Prostate gland (tissue), 2 donors: Measurements from ENCODE around the gene USP20.

Source experiments
- POLR2A ChIP-seq: fragments of 450-650 bp; IDR thresholded peaks from one replicate; pipeline ENCODE4 v1.6.1; 2016; ENCODE audit warnings: antibody characterized with exemption, mild to moderate bottlenecking
- TF ChIP-seq, protein P1 (sequence below), 4 experiments: fragments of 200-600 bp in 2 of 4; fragments of 450-650 bp in 2 of 4; sonication (generic) in 2 of 4; IDR thresholded peaks; 1 replicate in 3 of 4; 2 replicates in 1 of 4; pipeline ENCODE4 v1.5.1; 2016 to 2019; ENCODE audit warnings: antibody characterized with exemption in 4 of 4, mild to moderate bottlenecking in 2 of 4, moderate library complexity in 2 of 4

DNA sequence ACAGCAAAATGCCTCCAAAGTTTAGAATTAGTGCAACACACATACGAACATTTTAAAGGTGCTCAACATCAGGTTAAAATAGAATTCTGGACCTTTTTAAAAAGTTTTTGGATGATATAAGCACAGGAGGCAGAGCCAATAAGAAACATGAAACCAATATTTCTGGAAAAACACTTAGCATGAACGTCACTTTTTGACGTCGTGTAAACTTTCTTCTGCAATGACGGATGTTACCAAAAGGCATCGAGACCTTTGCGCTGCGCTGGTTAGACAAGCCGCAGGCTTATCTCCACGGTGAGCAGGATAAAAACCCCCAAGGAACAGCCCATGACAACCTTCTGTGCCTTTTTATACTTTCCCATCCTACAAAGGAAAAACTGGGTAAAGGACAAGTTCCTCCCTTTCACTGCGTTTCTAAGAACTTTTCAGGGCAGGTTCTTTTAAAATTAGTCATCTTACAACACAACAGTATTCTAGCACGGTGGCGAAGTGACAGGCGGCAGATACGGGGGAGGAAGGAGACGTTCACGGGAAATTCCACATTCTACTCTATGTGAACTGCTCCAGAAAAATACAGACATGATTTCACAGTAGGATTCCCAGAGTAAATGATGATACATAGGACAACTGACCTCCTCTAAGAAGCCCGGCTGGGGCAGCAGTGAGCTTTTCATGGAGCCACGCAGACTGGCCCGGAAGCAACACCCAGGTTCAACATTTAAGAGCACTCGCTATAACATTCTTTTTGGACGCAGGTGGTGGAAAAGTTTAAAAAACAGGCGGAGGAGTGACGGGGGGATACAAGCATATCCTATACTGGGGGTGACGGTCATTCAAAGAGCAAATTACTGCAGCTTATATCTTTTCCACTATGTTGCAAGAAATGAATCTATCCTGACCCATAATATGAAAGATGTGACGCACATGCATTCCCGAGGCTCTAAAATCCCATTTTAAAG lies 52.4 kb downstream of the USP20 start:
- TF ChIP-seq, protein P1, sequence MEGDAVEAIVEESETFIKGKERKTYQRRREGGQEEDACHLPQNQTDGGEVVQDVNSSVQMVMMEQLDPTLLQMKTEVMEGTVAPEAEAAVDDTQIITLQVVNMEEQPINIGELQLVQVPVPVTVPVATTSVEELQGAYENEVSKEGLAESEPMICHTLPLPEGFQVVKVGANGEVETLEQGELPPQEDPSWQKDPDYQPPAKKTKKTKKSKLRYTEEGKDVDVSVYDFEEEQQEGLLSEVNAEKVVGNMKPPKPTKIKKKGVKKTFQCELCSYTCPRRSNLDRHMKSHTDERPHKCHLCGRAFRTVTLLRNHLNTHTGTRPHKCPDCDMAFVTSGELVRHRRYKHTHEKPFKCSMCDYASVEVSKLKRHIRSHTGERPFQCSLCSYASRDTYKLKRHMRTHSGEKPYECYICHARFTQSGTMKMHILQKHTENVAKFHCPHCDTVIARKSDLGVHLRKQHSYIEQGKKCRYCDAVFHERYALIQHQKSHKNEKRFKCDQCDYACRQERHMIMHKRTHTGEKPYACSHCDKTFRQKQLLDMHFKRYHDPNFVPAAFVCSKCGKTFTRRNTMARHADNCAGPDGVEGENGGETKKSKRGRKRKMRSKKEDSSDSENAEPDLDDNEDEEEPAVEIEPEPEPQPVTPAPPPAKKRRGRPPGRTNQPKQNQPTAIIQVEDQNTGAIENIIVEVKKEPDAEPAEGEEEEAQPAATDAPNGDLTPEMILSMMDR (IDR thresholded peaks at IDR 0.05), result no peak
- TF ChIP-seq POLR2A, result no peak
